A673 (cell line): ENCODE data around the gene CEP170B. TPM values are rescaled to one million over a fixed set of nuclear protein-coding genes. Genes with fewer than 3 reads are reported as not detected.

Experiments used
- BruUV-seq: library from RNA; stranded (reverse); fragments of 400-500 nt; replicated peaks from 2 replicates; lab custom pipeline; 2021; lab: Mats Ljungman, UMichigan
- CTCF ChIA-PET: fragments of 300-600 bp; sonication (Branson Sonifier 250); formaldehyde crosslinking; loops from one replicate; lab custom pipeline; 2022; ENCODE audit warnings: antibody characterized with exemption; lab: Charles Lee
- POLR2A ChIA-PET: fragments of 300-600 bp; sonication (Branson Sonifier 250); formaldehyde crosslinking; loops from one replicate; lab custom pipeline; 2022; ENCODE audit warnings: antibody characterized with exemption; ENCODE audit not compliant: low non-redundant PET; lab: Charles Lee
- DNase-seq: peaks from one replicate; pipeline ENCODE4 v3.0.0-alpha.2; 2015; ENCODE audit warnings: low spot score
- H3K27ac ChIP-seq: fragments of 200-600 bp; sonication (generic); 2 replicates; pipeline ENCODE4 v1.5.1; 2016; ENCODE audit warnings: mixed run types, low read depth, mild to moderate bottlenecking, mixed read lengths, antibody characterized with exemption, low read length; ENCODE audit not compliant: poor library complexity, severe bottlenecking
- H3K27me3 ChIP-seq: fragments of 200-600 bp; sonication (generic); replicated peaks from 2 replicates; pipeline ENCODE4 v1.6.1; 2017; ENCODE audit warnings: mixed run types, low read depth, mild to moderate bottlenecking, mixed read lengths, antibody characterized with exemption, low read length; ENCODE audit not compliant: insufficient read depth, poor library complexity
- H3K36me3 ChIP-seq: fragments of 200-600 bp; sonication (generic); 2 replicates; pipeline ENCODE4 v1.6.1; 2016; ENCODE audit warnings: mixed run types, mild to moderate bottlenecking, mixed read lengths, antibody characterized with exemption, low read length; ENCODE audit not compliant: insufficient read depth, poor library complexity, severe bottlenecking
- H3K4me1 ChIP-seq: fragments of 200-600 bp; sonication (generic); 2 replicates; pipeline ENCODE4 v1.6.1; 2017; ENCODE audit warnings: mixed run types, mild to moderate bottlenecking, mixed read lengths, antibody characterized with exemption, low read length; ENCODE audit not compliant: insufficient read depth, poor library complexity, severe bottlenecking
- H3K4me3 ChIP-seq: fragments of 200-600 bp; sonication (generic); 2 replicates; pipeline ENCODE4 v1.5.1; 2016; ENCODE audit warnings: low read depth, mixed run types, mild to moderate bottlenecking, mixed read lengths, low read length; ENCODE audit not compliant: poor library complexity, severe bottlenecking
- H3K9me3 ChIP-seq: fragments of 200-600 bp; sonication (generic); 2 replicates; pipeline ENCODE4 v1.6.1; 2016; ENCODE audit warnings: mixed run types, low read depth, mild to moderate bottlenecking, mixed read lengths, antibody characterized with exemption, low read length; ENCODE audit not compliant: poor library complexity, severe bottlenecking
- CTCF ChIP-seq: fragments of 300-800, 200-600 bp; sonication (generic); conservative IDR thresholded peaks from 2 replicates; pipeline ENCODE4 v1.5.1; 2017; ENCODE audit warnings: low read depth, mild to moderate bottlenecking, antibody characterized with exemption, low read length, moderate library complexity, mixed read lengths
- EZH2 ChIP-seq: fragments of 200-600 bp; sonication (generic); IDR thresholded peaks from 2 replicates; pipeline ENCODE4 v1.6.1; 2017; ENCODE audit warnings: borderline replicate concordance, low read depth, mild to moderate bottlenecking, mixed read lengths, antibody characterized with exemption, low read length; ENCODE audit not compliant: poor library complexity, severe bottlenecking
- intact Hi-C: fragments of 100-400 bp; cut with micrococcal nuclease; formaldehyde crosslinking; loops from one replicate; pipeline ENCODE4 v1.10.0; 2022; ENCODE audit not compliant: unreplicated experiment
- total RNA-seq: library from RNA; stranded (reverse); gene quantifications from 2 replicates; pipeline ENCODE4 v1.2.3, GENCODE V29; 2021

CEP170B gene
- total RNA-seq, 1 experiment from 2014 or later, result 20.8 TPM

DNA sequence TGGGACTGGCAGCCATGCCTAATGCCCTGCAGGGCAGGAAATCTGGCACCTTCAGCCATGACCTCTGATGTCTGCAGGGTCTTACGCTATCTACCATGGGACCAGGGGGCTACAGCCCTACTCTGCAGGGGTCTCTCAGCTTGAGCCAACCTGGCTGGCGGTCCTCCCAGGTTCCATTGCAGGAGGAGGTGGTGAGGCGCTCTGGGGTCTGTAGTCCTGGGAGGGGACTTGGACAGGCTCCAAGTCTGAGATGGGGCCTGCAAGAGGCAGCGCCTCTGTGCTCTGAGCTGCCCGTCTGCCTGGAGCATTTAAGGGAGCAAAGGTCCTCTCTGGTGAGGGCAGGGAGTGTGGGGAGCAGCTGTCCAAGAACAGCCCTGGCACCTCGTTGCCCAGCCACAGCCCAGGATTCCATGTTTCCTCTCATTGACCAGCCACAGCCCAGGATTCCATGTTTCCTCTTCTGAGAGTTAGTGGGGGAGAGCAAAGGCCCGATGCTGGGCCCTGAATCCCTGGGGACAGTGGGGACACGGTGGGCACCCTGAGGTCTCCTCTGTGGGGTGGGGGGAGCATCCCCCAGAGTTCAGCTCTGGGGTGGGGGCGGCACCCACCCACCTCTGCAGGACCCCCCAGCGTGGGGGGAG lies 60.3 kb downstream of the CEP170B start:
- DNase-seq, result no peak
- no peak overlapping the region for H3K4me3 ChIP-seq
- no TSS peak for BruUV-seq
- intact Hi-C loops, result no loop called here
- no peak overlapping the region for H3K27ac ChIP-seq
- CTCF ChIA-PET, result no interaction called here
- no peaks in the 10 kb centered on the region for H3K4me1 ChIP-seq
- TF ChIP-seq EZH2 (no peak), CTCF (no peak)
- POLR2A ChIA-PET, result no interaction called here
- H3K36me3 ChIP-seq, result no peaks in the 10 kb centered on the region
- no peaks in the 10 kb centered on the region for H3K27me3 ChIP-seq
- H3K9me3 ChIP-seq, result no peaks in the 10 kb centered on the region

- no peak for DNase-seq
- Histone ChIP-seq H3K4me1 (no peaks in the 10 kb centered on the region), H3K36me3 (no peaks in the 10 kb centered on the region), H3K27me3 (no peaks in the 10 kb centered on the region), H3K27ac (no peak overlapping the region), H3K9me3 (no peaks in the 10 kb centered on the region), H3K4me3 (no peak overlapping the region)
- CTCF ChIA-PET, result no interaction called here
- POLR2A ChIA-PET, result no interaction called here
- BruUV-seq, result no TSS peak
- intact Hi-C loops, result no loop called here
- TF ChIP-seq CTCF (no peak), EZH2 (no peak)
Observed at GRCh38 chr14:104925855-104926609, 61.0 kb downstream of the CEP170B start.

- ChIA-PET POLR2A (no interaction called here), CTCF (no interaction called here)
- intact Hi-C loops, result no loop called here
- no peaks in the 10 kb centered on the region for H3K4me1 ChIP-seq
- DNase-seq, result no peak
- no peaks in the 10 kb centered on the region for H3K27me3 ChIP-seq
- TF ChIP-seq EZH2, result no peak
- TF ChIP-seq CTCF, result no peak
- H3K27ac ChIP-seq, result no peak overlapping the region
- H3K4me3 ChIP-seq, result no peak overlapping the region
- no TSS peak for BruUV-seq
- no peaks in the 10 kb centered on the region for H3K9me3 ChIP-seq
- H3K36me3 ChIP-seq, result no peaks in the 10 kb centered on the region
Observed at GRCh38 chr14:104926619-104927431, 61.8 kb downstream of the CEP170B start.
